ENCODE measurements around the gene TM4SF5. TPM values are rescaled to one million over a fixed set of nuclear protein-coding genes. Genes with fewer than 3 reads are reported as not detected.

Gene TM4SF5
- polyA plus RNA-seq, 1 of the 3 experiments (the other 2 are of a cell fraction): not detected

DNA sequence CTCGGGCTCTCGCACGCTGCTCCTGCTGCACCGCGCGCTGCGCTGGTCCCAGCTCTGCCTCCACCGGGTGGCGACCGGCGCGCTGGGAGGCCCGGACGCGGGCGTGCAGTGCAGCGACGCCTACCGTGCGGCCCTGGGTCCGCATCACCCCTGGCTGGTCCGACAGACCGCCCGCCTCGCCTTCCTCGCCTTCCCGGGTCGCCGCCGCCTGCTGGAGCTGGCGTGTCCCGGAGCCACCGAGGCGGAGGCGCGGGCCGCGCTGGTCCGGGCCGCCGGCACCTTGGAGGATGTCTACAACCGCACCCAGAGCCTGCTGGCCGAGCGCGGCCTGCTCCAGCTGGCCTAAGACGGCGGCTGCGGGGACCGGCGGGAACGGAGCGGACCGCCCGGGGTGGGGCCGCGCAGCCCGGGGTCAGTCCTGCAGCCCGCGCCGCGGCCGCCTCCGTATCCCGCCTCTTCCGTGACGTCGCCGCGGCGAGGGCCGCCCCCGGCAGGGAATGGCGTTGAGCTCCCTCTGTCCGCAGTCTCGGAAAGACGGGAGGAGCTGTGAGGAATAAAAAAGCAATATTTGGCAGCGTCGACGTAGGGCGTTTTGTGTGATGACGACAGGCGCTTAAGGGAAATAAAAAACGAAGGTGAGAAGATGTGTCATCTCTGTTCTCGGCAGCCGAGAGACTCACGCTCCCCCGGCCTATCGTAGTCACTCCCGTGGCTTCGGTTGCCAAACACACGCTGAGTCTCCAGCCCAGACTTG, 18.4 kb downstream of the TM4SF5 start:
- H3K4me3 ChIP-seq (ENCODE audit: low read depth in 2 of 2, low read length in 1 of 2): peak overlapping the region; percentile 59 to 79
- TF ChIP-seq MXI1 (IDR thresholded peaks at IDR 0.05; ENCODE audit: low read depth, low read length) (peak; percentile 83), GATA2 (CRISPR knock-in tag; IDR thresholded peaks at IDR 0.05) (no peak), RFX5 (IDR thresholded peaks at IDR 0.05; ENCODE audit: low read length) (no peak), SIN3A (IDR thresholded peaks at IDR 0.05; ENCODE audit: borderline replicate concordance, low read depth, low read length) (peak; percentile 67; the same call in 1 of the 2 replicates), MEF2A (IDR thresholded peaks at IDR 0.05; ENCODE audit: borderline replicate concordance, low read depth) (no peak; the same call in 1 of the 2 replicates), NFIC (IDR thresholded peaks at IDR 0.05; ENCODE audit: borderline replicate concordance) (no peak), CHD2 (IDR thresholded peaks at IDR 0.05; ENCODE audit: low read length, partially characterized antibody) (peak; percentile 21), ELF1 (IDR thresholded peaks at IDR 0.05) (peak; percentile 57), REST (IDR thresholded peaks at IDR 0.05; ENCODE audit: low read depth, low read length) (no peak), SMC3 (IDR thresholded peaks at IDR 0.05; ENCODE audit: low read depth, low read length) (peak; percentile 37; the same call in 1 of the 2 replicates), RXRA (IDR thresholded peaks at IDR 0.05; ENCODE audit: borderline replicate concordance, low read depth) (no peak), FOXJ3 (CRISPR knock-in tag; IDR thresholded peaks at IDR 0.05) (no peak), NRF1 (IDR thresholded peaks at IDR 0.05; ENCODE audit: low read depth, low read length) (no peak), FOSL2 (IDR thresholded peaks at IDR 0.05; ENCODE audit: borderline replicate concordance, low read depth) (no peak), EP300 (IDR thresholded peaks at IDR 0.05; ENCODE audit: borderline replicate concordance in 1 of 2, low read depth in 1 of 2, low read length in 1 of 2) (no peak), TCF12 (IDR thresholded peaks at IDR 0.05) (no peak), YY1 (IDR thresholded peaks at IDR 0.05; ENCODE audit: low read depth) (peak; percentile 55), IRF3 (IDR thresholded peaks at IDR 0.05; ENCODE audit: low read depth, low read length) (no peak), EZH2phosphoT487 (IDR thresholded peaks at IDR 0.05; ENCODE audit: borderline replicate concordance, low read depth) (no peak), TAF1 (IDR thresholded peaks at IDR 0.05; ENCODE audit: borderline replicate concordance, low read depth, low read length) (peak; percentile 39; the same call in 1 of the 2 replicates), RAD21 (IDR thresholded peaks at IDR 0.05; ENCODE audit: low read length) (peak; percentile 39), GABPA (IDR thresholded peaks at IDR 0.05; ENCODE audit: low read depth) (0 out of 2 replicates have a peak, but pooled peaks have one; percentile 33)
- TF ChIP-seq, protein P1, sequence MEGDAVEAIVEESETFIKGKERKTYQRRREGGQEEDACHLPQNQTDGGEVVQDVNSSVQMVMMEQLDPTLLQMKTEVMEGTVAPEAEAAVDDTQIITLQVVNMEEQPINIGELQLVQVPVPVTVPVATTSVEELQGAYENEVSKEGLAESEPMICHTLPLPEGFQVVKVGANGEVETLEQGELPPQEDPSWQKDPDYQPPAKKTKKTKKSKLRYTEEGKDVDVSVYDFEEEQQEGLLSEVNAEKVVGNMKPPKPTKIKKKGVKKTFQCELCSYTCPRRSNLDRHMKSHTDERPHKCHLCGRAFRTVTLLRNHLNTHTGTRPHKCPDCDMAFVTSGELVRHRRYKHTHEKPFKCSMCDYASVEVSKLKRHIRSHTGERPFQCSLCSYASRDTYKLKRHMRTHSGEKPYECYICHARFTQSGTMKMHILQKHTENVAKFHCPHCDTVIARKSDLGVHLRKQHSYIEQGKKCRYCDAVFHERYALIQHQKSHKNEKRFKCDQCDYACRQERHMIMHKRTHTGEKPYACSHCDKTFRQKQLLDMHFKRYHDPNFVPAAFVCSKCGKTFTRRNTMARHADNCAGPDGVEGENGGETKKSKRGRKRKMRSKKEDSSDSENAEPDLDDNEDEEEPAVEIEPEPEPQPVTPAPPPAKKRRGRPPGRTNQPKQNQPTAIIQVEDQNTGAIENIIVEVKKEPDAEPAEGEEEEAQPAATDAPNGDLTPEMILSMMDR (IDR thresholded peaks at IDR 0.05): peak; percentile 58
- TF ChIP-seq, protein P2, sequence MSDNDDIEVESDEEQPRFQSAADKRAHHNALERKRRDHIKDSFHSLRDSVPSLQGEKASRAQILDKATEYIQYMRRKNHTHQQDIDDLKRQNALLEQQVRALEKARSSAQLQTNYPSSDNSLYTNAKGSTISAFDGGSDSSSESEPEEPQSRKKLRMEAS (IDR thresholded peaks at IDR 0.05; ENCODE audit: low read depth): peak; percentile 57
- peak; percentile 98 for DNase-seq
- H3K9me2 ChIP-seq: no peaks in the 10 kb centered on the region
- no peaks in the 10 kb centered on the region for H3K27me3 ChIP-seq (ENCODE audit: insufficient read depth)
- under 1% methylated on average over 23 of the region's 91 CpGs for WGBS (ENCODE audit: low lambda C conversion rate)
- H4K20me1 ChIP-seq (ENCODE audit: insufficient read depth): no peaks in the 10 kb centered on the region
- H3K36me3 ChIP-seq (replicated peaks in 1 of 2; ENCODE audit: control insufficient read depth in 1 of 2, insufficient read depth in 2 of 2, low read length in 1 of 2): no peaks in the 10 kb centered on the region
- H3K4me2 ChIP-seq: peak overlapping the region; percentile 99
- peaks cover 8 to 19% of the 10 kb centered on the region in 2 experiments; a peak in 2 of 4 replicates for H3K4me1 ChIP-seq (ENCODE audit: control insufficient read depth in 1 of 2, insufficient read depth in 2 of 2, low read depth in 1 of 2, low read length in 1 of 2)
- peak overlapping the region; percentile 85; the same call in 1 of the 2 replicates for H2AFZ ChIP-seq (ENCODE audit: low read depth)
- H3K79me2 ChIP-seq (ENCODE audit: insufficient read depth): no peaks in the 10 kb centered on the region
- ChIA-PET CTCF (interaction anchor here (0.6 to 10.5 kb wide), 48 partner anchors 8 to 234 kb away, joined by 3 to 235 read pairs (median 5); partner anchors contain the start of genes ARRB2, C17orf107, CAMTA2 and CHRNE), POLR2A (interaction anchor here (0.6 to 1.8 kb wide), 9 partner anchors 17 to 177 kb away, joined by 3 to 10 read pairs (median 4); partner anchors contain the start of genes MINK1, PELP1, PLD2 and SPAG7)
- peak overlapping the region; percentile 70 to 82 for H3K27ac ChIP-seq (ENCODE audit: low read depth in 2 of 2, low read length in 1 of 2)
- H3K9ac ChIP-seq: peak overlapping the region; percentile 75; the same call in 1 of the 2 replicates
- no peaks in the 10 kb centered on the region for H3K9me3 ChIP-seq
- peaks cover 5% of the 10 kb centered on the region for H3F3A ChIP-seq (replicated peaks; ENCODE audit: insufficient read depth)

Data from SK-N-SH (cell line).